Activated naive CD4-positive, alpha-beta T cell treated with Interleukin-2 at 50 U/mL for 16 hours (primary cell): ENCODE measurements around the gene ACP5.

Experiments used
- DNase-seq: peaks from one replicate; pipeline ENCODE4 v3.0.0-alpha.2; 2020

The ACP5 gene

GRCh38 chr19:11547929-11548700 is 29.3 kb downstream of the ACP5 start:
- DNase-seq, result no peak

- no peak for DNase-seq
These were observed 36.2 kb downstream of the ACP5 start for GRCh38 chr19:11541238-11541637.

GRCh38 chr19:11540645-11541044 is 36.8 kb downstream of the ACP5 start:
- no peak for DNase-seq

GRCh38 chr19:11539495-11540365 is 37.7 kb downstream of the ACP5 start:
- no peak for DNase-seq

- DNase-seq, result no peak
These were observed 39.0 kb downstream of the ACP5 start, which contains the start of gene CNN1 for GRCh38 chr19:11538232-11539036. TSS of gene CNN1 (plus strand) at chr19:11538851. CDS start at chr19:11538928, 77 bp downstream.

GRCh38 chr19:11535792-11536595 is 41.5 kb downstream of the ACP5 start:
- DNase-seq, result peak; percentile 89

GRCh38 chr19:11534948-11535347 is 42.5 kb downstream of the ACP5 start:
- DNase-seq, result no peak

GRCh38 chr19:11534538-11534937 is 42.9 kb downstream of the ACP5 start:
- no peak for DNase-seq

- DNase-seq, result peak; percentile 48
These were observed 47.0 kb downstream of the ACP5 start for GRCh38 chr19:11530432-11530831.

GRCh38 chr19:11528551-11529341 is 48.7 kb downstream of the ACP5 start, which contains the start of gene ECSIT:
TSS of gene ECSIT (minus strand) at chr19:11529134. CDS start at chr19:11519170, 9,964 bp downstream.
- peak; percentile 95 for DNase-seq
